GM18858 (cell line): ENCODE data around the gene TTK.

Source experiments
- ATAC-seq: cut with Tn5 transposase; IDR thresholded peaks from one replicate; pipeline ENCODE4 v1.9.1; 2021; ENCODE audit not compliant: unreplicated experiment

TTK gene

DNA sequence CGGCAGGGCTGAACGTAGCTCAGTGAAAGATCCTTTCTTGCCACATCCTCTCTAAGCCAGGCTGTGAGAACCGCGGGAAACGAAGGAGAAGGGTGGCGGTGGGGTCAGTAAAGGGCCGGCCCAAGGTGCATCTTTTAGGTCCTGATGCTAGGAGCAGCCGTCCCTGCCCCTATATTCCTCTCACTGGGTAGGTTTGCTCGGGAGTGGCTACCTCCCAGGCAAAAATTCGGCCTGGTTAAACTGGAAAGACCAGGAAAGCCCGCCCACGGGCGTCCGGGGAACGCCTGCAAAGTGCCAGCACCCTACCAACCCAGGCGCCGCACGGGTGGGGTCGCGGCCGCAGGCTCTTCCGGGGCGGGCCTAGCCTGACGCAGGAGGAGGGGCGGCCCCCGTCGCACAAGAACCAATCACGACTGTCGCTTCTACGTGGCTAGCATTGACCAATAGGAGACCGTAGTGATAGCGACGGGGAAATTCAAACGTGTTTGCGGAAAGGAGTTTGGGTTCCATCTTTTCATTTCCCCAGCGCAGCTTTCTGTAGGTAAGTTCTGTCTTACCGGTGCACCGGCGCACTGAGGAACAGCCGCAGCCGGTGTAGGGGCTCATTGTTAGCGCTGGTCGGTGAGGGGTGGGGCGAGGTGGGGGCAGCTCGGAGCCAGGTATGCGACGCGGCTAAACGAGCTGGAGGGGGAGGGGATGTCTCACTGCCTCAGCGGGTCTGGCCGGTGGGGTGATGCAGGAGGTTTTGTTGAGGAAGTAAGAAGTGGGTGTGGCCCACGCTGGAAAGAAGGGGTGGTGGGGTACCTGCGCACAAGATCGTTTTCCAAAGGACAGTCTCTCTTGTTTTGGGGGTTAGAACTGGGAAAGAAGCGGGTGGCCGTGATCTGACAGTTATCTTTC lies at the start of gene TTK:
TTK (plus strand) TSS at position 477 of the 900 bp plus-strand sequence. CDS start 1,195 bp downstream, outside the sequence.
- ATAC-seq: peak; percentile 99

DNA sequence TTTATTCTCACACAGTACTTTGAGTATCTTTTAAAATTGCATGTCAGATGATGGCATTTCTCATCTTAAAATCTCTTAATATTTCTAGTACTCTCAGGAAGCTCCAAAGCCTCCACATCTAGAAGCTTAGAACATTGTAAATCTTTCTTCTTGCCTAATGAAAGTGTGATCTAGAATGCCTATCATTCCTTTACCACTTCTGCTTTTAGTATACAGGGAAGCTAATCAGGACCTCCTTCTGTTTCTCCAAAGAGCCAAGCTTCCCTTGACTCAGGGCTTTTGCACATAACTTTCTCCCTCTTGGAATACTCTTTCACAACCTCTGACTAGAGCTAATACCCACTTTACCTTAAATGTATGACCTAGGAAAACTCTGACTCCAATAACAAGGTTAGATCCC lies 49.6 kb upstream of the TTK start:
- ATAC-seq: no peak

DNA sequence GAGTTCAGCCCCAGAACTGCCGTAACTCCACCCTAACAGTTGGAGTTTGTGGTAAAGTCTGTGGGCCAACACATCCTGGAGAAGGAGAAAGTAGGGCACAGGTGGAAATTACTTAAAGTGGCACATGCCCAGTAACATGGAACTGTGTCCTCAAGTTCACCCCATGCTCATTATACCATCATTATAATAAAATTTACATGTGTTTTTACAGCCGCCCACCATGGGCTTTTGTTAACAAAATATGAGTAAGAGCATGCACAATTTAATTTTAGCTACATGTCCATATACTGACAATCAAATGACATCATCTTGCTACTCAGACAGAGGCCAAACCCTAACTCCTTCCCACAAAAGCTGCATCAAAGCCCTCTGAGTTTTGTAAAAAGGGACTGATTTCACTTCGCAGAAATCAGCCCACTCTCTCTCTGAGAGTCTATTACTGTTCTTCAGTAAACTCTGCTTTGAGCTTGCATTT lies 39.8 kb upstream of the TTK start:
- no peak for ATAC-seq

DNA sequence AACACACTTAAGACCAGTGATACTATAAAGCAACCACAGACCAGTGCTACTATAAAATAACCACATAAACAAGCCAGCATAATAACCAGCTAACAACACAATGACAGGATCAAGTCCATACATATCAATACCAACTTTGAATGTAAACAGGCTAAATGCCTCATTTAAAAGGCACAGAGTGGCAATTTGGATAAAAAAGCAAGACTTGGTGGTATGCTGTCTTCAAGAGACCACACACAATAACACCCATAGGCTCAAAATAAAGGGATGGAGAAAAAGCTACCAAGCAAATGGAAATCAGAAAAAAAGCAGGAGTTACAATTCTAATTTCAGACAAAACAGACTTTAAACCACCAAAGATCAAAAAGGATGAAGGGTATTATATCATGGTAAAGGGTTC lies 37.3 kb upstream of the TTK start:
- ATAC-seq: no peak

DNA sequence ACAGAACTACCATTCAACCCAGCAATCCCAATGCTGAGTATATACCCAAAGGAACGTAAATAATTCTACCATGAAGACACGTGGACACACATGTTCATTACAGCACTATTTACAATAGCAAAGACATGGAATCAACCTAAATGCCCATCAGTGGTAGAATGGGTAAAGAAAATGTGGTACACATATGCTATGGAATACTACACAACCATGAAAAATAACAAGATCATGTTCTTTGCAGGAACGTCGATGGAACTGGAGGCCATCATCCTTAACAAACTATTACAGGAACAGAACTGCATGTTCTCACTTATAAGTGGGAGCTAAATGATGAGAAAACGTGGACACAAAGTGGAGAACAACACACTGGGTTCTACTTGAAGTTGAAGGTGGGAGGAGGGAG lies 34.7 kb upstream of the TTK start:
- no peak for ATAC-seq

DNA sequence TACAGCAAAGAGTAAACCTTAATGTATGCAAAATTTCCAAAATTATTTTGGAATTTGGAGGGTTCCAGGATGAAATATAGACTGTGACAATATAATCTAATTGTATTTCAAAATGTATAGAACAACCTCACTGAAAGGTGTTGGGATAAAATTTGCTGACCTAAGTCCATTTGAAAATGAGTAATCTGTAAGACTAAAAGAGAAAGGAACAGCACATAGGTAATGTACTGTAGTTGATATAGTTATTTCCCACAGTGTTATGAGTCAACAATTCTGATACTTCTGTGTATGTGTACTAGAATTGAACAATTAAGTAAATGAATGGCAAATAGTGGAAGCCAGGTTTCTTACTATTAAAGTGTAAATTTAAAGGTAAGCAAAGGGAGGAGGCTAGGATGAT lies 33.3 kb upstream of the TTK start:
- no peak for ATAC-seq

DNA sequence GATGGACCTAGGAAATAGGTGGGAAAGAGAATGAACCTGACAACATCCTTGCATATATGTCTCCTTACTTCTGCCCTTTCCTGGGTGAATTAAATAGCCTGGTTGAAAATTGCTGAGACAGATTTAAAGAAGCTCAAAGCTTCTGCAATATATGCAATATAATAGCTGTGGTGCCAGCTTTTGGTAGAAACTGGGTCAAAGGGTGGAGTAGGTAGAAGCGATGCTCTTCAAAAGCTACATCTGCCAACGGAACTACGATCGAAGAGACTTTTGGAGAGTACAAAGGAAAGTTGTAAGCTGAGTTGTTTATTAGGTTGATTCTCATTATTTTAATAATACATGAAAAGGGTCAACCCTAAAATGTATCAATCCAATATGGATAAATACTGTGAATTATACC lies 22.8 kb upstream of the TTK start:
- no peak for ATAC-seq

DNA sequence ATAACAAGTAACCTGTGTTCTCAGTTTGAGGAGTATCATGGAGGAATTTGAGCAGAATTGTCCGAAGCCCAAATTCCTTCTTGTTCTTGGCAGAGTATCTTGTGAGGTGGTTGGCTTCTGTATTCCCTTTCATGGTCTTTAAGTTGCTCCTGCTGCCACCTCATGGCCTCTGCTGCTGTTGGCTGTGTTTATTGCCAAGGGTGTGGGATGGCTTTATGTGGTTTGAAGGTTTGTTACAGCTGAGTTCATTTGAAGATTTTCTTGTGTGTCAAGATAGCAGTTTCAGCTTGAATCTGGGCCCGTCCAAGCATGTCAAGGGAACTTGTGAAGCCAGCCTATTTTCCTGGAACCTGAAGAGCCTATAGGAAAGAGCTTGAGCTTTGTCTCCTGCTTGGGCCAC lies 20.2 kb upstream of the TTK start:
- ATAC-seq: peak; percentile 63

DNA sequence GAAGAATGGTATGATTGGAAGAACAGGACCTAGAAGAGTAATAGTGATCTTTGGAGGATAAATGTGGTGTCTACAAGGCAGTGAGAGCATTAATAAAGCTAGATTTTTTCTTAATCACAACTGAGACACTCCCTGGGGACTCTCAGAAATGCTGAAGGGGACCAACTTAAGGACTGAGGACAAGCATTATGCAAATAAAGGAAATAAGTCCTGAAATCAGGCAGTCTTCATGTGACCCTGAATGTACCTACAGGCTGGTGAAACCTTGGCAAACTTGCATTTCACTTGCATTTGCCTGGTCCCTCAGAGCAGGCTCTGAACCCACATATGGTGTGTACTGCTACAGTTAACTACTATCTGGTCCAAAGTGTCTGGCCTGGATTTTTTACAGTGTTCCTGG lies 19.3 kb upstream of the TTK start:
- no peak for ATAC-seq

DNA sequence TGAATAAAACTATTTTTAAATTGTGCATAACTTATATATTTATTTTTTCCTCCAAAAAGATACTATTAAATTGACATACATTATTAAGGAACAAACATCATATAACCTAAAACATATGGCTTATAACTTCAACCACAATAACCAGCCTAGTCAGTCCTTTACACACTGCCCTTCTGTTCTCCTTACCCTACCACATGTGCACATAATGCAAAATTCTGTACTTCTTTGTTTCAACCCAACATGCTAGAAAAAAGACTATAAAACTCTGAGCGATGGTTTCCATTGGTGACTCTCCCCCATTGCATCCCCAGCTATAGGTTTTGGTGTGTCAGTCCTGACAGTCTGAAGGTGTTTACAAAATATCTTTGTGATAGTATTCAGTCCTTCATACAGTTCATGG lies 14.8 kb upstream of the TTK start:
- no peak for ATAC-seq

DNA sequence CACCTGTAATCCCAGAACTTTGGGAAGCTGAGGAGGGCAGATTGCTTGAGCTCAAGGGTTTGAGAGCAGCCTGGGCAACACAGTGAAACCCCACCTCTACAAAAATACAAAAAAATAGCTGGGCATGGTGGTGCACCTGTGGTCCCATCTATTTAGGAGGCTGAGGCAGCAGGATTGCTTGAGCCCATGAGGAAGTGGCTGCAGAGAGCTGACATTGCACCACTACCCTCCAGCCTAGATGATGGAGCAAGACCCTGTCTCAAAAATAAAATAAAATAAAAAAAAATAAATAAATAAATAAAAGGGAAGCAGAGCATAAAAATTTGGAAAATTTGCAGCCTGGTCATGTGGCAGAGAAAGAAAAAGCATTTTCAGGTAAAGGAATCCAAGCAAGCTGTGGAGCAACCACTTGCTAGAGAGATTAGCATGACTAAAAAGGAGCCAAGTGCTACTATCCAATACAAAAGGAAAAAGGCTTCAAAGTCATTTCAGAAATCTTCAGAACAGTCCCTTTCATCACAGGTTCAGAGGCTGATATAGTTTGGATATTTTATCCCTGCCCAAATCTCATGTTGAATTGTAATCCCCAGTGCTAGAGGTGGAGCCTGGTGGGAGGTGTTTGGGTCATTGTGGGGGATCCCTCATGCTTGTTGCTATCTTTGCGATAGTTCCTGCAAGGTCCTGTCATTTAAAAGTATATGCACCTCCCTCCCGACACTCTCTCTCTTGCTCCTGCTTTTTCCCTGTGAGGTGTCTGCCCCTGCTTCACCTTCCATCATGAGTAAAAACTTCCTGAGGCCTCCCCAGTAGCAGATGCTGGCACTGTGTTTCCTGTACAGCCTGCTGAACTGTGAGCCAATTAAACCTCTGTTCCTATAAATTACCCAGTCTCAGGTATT lies 11.2 kb upstream of the TTK start:
- no peak for ATAC-seq

DNA sequence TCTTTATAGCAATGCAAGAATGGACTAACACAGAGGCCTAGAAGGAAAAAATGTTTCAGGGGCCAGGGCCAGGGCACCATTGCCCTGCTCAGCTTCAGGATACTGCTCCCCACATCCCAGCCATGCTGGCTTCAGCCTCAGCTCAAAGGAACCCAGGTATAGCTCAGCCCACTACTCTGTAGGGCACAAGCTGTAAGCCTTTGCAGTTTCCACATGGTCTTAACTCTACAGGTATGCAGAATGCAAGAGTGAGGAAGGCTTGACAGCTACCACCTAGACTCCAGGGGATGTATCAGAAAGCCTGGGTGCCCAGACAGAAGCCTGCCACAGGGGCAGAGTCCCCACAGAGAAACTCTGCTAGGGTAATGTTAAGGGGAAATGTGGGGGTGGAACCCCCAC lies 10.5 kb upstream of the TTK start:
- no peak for ATAC-seq

DNA sequence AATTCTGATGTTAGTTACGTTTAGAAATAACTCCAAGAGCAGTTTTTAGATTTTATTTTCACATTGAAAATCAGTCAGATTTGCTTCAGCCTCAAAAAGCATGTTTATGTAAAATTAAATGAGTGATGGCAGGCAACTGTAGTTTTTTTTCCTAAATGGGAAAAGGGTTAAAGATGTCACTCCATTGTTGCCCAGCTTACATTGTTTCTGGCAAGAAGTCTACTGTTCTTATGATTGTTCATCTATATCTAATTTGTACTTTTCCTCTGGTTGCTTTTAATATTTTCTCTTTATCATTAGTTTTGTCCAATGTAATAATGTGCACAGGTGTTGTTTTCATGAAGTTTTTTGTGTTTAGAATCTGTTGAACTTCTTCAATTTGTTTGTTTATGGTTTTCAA lies 6.7 kb upstream of the TTK start:
- ATAC-seq: no peak

DNA sequence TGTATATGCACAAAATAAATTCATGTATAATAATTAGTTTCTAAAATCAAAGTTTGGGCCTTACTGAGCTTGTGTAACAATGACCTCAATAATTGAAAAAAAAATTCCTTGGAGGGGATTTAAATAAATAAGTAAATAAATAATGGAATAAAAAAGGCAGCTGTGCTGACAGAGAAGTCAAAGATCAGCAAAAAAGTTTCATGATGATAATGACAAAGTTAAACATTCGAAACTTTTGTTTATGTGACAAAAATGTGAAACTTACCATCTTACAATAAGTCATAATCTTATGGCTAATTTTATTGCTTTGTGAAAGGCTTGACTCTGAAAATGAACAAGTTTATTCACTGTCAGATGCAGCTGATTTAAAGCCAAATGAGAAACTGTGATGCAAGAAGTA lies 3.1 kb upstream of the TTK start:
- ATAC-seq: no peak

DNA sequence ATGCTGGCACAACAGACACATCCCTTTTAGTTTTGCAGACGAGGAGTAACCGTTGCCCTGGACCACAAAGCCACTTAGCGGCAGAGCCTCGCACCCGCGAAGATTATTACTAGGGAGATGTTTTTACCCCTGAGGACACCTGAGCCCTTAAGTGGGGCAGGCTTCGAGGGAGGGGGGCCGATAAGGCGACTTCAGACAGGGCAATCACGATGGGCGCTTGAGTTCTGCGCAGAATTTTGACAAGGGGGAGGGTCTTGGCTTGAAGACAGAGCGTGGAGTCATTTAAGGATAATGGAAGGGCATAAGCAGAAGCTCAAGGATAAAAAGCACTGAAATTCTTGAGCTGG lies 650 bp upstream of the TTK start:
- ATAC-seq: peak; percentile 1

DNA sequence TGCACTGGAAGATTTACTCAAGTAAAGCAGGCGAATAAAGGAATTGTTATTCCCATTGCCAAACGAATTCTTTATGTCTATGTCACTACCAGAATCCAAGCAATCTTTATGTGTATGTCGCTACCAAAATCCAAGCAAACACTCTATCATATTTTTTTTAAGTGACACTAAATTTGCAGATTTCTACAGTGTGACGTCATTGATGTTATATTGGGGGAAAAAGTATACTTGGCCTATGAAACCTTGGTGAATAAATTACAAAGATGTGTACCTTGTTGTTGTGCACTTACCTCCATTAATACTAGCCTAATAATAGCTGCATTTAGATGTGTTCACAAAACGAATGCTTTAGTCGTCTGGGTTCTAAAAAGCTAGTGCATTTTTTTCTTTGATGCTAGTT lies 957 bp downstream of the TTK start:
- no peak for ATAC-seq

DNA sequence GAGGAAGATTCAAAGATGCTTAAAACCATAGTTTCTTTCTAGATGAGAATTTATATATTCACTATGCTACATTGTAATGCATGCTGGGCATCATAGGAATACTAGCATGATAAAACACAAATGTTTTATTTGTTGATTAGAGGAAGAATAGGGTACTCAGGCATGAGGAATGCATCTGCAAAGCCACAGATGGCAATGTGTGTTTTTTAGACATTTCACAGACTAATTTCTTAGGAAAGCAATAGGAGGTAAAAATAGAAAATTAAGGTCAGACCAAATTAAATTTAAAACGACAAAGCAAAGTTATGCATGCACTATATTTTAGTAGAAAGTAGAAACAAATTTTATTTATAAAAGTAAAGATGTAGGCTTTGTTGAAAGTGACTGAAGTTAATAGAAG lies 2.1 kb downstream of the TTK start:
- ATAC-seq: no peak

DNA sequence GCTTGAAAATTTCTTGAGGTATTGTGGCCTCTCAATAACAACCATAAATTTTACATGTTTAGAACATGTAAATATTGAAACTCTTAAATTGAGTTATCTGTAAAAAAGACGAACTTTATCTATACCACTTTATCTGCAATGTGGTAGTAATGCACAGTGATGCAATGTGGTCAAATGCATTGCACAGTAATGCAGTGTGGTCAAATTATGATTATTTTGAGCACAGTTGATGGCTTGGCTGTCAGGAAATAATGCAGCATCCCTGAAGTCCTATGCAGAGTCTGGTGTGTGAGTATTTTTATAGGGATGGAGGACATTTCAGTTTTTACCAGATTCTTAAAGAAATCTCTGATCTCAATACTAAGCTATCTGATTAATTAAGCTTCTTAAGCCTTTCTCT lies 5.1 kb downstream of the TTK start:
- ATAC-seq: no peak

DNA sequence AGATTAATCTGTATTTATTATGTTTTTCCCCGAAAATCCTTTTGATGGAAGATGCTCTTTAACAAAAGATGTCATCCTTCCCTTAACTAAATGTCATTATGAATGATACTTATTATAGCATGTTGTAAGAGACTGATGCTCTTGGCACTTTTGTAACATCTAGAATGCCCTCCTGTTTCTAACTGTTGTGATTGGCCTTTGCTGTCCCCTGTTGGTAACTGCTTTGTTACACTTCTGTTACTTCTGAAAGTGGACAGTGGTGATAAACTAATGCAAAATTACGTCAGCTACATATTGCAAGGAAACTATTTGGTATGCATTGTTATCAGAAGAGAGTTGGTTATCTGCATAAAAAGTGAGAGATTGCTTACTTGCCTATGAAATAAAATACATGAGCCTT lies 5.8 kb downstream of the TTK start:
- no peak for ATAC-seq

DNA sequence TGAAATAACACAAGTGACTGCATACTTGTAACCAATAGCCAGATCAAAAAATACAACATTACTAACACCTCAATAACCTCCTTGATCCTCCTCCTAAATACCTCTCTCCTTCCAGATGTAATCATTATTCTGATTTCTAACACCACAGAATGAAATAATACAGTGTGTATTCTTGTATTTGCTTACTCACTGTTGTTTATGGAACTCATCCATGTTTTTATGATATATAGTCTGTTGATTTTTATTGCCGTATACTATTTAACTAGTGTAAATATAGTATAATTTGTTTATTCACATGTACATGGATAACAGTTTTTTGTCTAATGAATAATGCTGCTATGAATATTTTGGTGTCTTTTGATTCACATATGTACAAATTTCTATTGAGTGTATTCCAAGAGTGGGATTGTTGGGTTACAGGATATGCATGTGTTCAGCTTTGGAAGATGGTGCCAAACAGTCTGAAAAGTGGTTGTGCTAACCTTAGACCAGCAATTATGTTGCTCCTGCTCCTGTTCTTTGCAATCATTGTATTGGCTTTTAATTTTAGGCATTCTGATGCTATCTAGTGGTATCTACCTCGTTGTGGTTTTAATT lies 11.5 kb downstream of the TTK start:
- no peak for ATAC-seq

DNA sequence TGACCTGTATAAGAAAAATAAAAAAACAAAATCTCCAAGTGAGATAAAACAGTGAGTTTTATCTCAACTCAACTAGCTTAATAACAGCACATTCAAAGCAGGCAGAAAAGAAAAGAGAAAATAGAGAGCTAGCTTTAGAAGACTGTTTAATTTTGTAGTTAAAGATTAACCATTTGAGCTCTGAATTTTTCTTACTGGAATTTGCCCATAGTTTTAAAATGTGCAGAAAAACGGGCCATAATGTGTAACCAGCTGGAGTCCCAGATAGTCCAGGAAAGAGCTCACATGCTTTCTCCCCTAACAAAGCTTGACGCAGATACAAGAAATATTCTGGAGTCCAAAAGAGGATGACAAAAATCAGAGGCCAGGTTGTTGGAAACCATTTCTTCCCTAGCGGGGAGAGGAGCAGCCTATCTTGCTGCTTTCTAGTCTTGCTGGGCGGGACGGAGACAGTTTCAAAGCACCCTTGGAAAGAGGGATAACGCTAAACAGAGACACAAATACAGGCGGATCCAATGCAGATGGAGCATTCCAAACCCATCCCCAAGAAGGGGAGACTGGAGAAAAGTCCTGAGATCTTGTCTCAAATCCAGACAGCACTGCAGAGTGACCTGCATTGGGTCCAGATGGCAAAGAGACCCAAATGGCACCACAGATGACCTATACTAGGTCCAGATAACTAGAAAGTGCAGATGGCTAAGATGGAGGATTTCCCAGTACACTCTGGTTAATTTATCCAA lies 16.1 kb downstream of the TTK start:
- ATAC-seq: no peak
